Suprapubic skin (tissue), 4 donors: ENCODE results near the gene SMAD2. TPM values are rescaled to one million over a fixed set of nuclear protein-coding genes. Genes with fewer than 3 reads are reported as not detected.

Source experiments
- DNase-seq, 2 donors: peaks; one replicate each; pipeline ENCODE4 v3.0.0-alpha.2; 2019; ENCODE audit warnings: low spot score in 2 of 2
- H3K27ac ChIP-seq: fragments of 200-600 bp; sonication (generic); one replicate; pipeline ENCODE4 v1.5.1; 2019
- H3K27me3 ChIP-seq: fragments of 200-600 bp; sonication (generic); one replicate; pipeline ENCODE4 v1.5.1; 2019
- H3K36me3 ChIP-seq: fragments of 200-600 bp; sonication (generic); one replicate; pipeline ENCODE4 v1.5.1; 2019
- H3K4me1 ChIP-seq: fragments of 200-600 bp; sonication (generic); one replicate; pipeline ENCODE4 v1.5.1; 2019
- H3K4me3 ChIP-seq: fragments of 200-600 bp; sonication (generic); one replicate; pipeline ENCODE4 v1.5.1; 2019; ENCODE audit warnings: mild to moderate bottlenecking
- H3K9me3 ChIP-seq: fragments of 200-600 bp; sonication (generic); one replicate; pipeline ENCODE4 v1.5.1; 2019
- CTCF ChIP-seq, 2 donors: fragments of 200-600 bp in 1 of 2; fragments of 450-650 bp in 1 of 2; sonication (generic) in 1 of 2; IDR thresholded peaks; one replicate each; pipeline ENCODE4 v1.5.1; 2016 to 2019; ENCODE audit warnings: antibody characterized with exemption in 2 of 2, mild to moderate bottlenecking in 1 of 2, moderate library complexity in 1 of 2
- EP300 ChIP-seq: sonication (generic); formaldehyde crosslinking; IDR thresholded peaks from one replicate; pipeline ENCODE4 v1.6.1; 2017; ENCODE audit warnings: antibody characterized with exemption
- POLR2A ChIP-seq, 2 donors: fragments of 450-650 bp; IDR thresholded peaks; one replicate each; pipeline ENCODE4 v1.6.1; 2017; ENCODE audit warnings: antibody characterized with exemption in 2 of 2, mild to moderate bottlenecking in 2 of 2, moderate library complexity in 2 of 2
- POLR2AphosphoS5 ChIP-seq, 3 donors: sonication (generic); formaldehyde crosslinking; IDR thresholded peaks; one replicate each; pipeline ENCODE4 v1.6.1; 2017; ENCODE audit warnings: antibody characterized with exemption in 3 of 3
- WGBS: methylation state at CpG from one replicate; pipeline ENCODE4 v1.1.5; 2018; 5-methylcytosine and 5-hydroxymethylcytosine counted together
- total RNA-seq, 4 donors: library from RNA; depleted of rRNA; stranded (reverse); fragments of >200 nt; gene quantifications; one replicate each; pipeline ENCODE4 v1.1.0, GENCODE V29; 2016

Gene SMAD2
- total RNA-seq, 4 donors from 2014 or later = 47.5 to 75.9 (median 59.3) TPM

GRCh38 chr18:47931718-47932103 lies 1.3 kb upstream of the SMAD2 start:
- Histone ChIP-seq H3K4me3 (peak overlapping the region; percentile 80), H3K4me1 (peaks cover 37% of the 10 kb centered on the region), H3K9me3 (no peaks in the 10 kb centered on the region), H3K27ac (peak overlapping the region; percentile 98), H3K27me3 (no peaks in the 10 kb centered on the region), H3K36me3 (no peaks in the 10 kb centered on the region)
- TF ChIP-seq POLR2AphosphoS5 (IDR thresholded peaks at IDR 0.05) (no peak), CTCF (IDR thresholded peaks at IDR 0.05) (no peak)
- WGBS = 36% methylated on average over 8 of the region's 8 CpGs
- no peak for DNase-seq

GRCh38 chr18:47930931-47931717 lies 665 bp upstream of the SMAD2 start:
- no peaks in the 10 kb centered on the region for H3K9me3 ChIP-seq
- peaks cover 43% of the 10 kb centered on the region for H3K4me1 ChIP-seq

GRCh38 chr18:47929681-47930198 lies 719 bp downstream of the SMAD2 start:
- under 1% methylated on average over 16 of the region's 19 CpGs for WGBS
- Histone ChIP-seq H3K36me3 (no peaks in the 10 kb centered on the region), H3K4me3 (peak overlapping the region; percentile 80), H3K27me3 (no peaks in the 10 kb centered on the region), H3K27ac (peak overlapping the region; percentile 98), H3K9me3 (no peaks in the 10 kb centered on the region), H3K4me1 (peaks cover 49% of the 10 kb centered on the region)
- DNase-seq = no peak
- TF ChIP-seq EP300 (no peak), POLR2AphosphoS5 (IDR thresholded peaks at IDR 0.05) (no peak), POLR2A (IDR thresholded peaks at IDR 0.05) (no peak), CTCF (IDR thresholded peaks at IDR 0.05) (no peak)

More at GRCh38 chr18:47930931-47931717, 665 bp upstream of the SMAD2 start:
- peak; percentile 98 for DNase-seq
- no peak for TF ChIP-seq EP300
- no peak for TF ChIP-seq CTCF (IDR thresholded peaks at IDR 0.05)
- peak; percentile 48 to 62 for TF ChIP-seq POLR2A (IDR thresholded peaks at IDR 0.05)
- peak; percentile 4 to 86 (median 80) for TF ChIP-seq POLR2AphosphoS5 (IDR thresholded peaks at IDR 0.05)
- Histone ChIP-seq H3K27ac (peak overlapping the region; percentile 98), H3K27me3 (no peaks in the 10 kb centered on the region), H3K36me3 (no peaks in the 10 kb centered on the region), H3K4me3 (peak overlapping the region; percentile 80)
- 1% methylated on average over 48 of the region's 107 CpGs for WGBS

DNA sequence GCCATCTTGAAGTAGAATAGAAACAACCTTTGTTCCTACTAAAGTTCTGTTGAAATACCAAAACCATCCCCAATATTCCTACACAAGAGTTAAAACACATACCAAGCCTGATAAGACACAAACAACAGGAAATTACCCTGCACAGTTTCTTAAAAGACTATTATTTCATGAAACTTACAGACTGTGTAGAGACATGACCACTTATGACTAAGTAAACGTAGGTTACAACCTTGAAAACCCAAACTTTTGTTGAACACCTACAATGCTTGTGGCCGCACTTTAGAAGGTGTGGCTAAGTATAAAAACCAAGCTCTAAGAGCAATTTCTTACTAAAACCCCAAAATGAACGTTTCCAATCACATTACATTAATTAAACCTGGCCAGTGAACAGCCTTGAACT lies 2.0 kb downstream of the SMAD2 start:
- Histone ChIP-seq H3K9me3 (no peaks in the 10 kb centered on the region), H3K27ac (no peak overlapping the region), H3K27me3 (no peaks in the 10 kb centered on the region), H3K4me3 (peak overlapping the region; percentile 80), H3K36me3 (no peaks in the 10 kb centered on the region), H3K4me1 (peaks cover 49% of the 10 kb centered on the region)
- TF ChIP-seq POLR2A (IDR thresholded peaks at IDR 0.05) (no peak), CTCF (IDR thresholded peaks at IDR 0.05) (no peak), EP300 (no peak), POLR2AphosphoS5 (IDR thresholded peaks at IDR 0.05) (no peak)
- no peak for DNase-seq
- 51% methylated on average over 3 of the region's 3 CpGs for WGBS

GRCh38 chr18:47926101-47926850 lies 4.2 kb downstream of the SMAD2 start:
- Histone ChIP-seq H3K36me3 (no peaks in the 10 kb centered on the region), H3K4me1 (peaks cover 47% of the 10 kb centered on the region), H3K27ac (no peak overlapping the region), H3K9me3 (no peaks in the 10 kb centered on the region), H3K27me3 (no peaks in the 10 kb centered on the region), H3K4me3 (no peak overlapping the region)
- 59% methylated on average over 2 of the region's 2 CpGs for WGBS
- TF ChIP-seq POLR2AphosphoS5 (IDR thresholded peaks at IDR 0.05) = no peak
- TF ChIP-seq CTCF (IDR thresholded peaks at IDR 0.05) = no peak
- no peak for TF ChIP-seq POLR2A (IDR thresholded peaks at IDR 0.05)
- TF ChIP-seq EP300 = no peak
- no peak for DNase-seq
